GM10266 (cell line): ENCODE data around the gene VWA5A.

Experiments
- DNase-seq: peaks from one replicate; pipeline ENCODE4 v3.0.0; 2012; ENCODE audit errors: extremely low spot score
- TF ChIP-seq, protein P1 (sequence below): IDR thresholded peaks from 2 replicates; pipeline ENCODE4 v1.5.1; 2012; ENCODE audit warnings: mild to moderate bottlenecking, low read depth; ENCODE audit not compliant: control insufficient read depth, insufficient read depth; ENCODE audit errors: missing control alignments

The VWA5A gene

DNA sequence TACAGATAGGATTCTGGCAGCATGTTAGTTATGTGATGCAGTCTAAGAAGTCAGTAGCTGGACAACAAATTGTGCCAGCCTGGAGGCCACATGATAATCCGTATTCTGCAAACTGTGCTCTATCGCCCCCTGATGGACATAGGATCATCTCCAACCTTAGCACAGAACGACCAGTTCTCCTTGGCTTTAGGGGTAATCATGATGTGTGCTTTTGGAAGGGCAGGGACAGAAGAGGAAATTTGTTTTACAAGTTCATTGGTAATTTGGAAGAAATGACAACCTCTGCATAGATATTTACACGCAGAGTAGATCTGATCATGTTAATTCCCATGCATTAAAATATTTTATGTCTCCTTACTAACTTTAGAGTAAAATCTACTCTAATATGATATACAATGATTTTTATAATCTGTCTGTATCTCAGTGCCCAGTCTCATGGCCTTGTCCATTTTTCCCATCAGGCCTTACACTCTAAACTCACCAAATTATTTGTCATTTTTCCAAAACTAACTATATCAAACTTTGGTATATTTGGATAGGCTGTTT, 80.0 kb downstream of the VWA5A start:
- peak; percentile 48 for DNase-seq
- TF ChIP-seq, protein P1, sequence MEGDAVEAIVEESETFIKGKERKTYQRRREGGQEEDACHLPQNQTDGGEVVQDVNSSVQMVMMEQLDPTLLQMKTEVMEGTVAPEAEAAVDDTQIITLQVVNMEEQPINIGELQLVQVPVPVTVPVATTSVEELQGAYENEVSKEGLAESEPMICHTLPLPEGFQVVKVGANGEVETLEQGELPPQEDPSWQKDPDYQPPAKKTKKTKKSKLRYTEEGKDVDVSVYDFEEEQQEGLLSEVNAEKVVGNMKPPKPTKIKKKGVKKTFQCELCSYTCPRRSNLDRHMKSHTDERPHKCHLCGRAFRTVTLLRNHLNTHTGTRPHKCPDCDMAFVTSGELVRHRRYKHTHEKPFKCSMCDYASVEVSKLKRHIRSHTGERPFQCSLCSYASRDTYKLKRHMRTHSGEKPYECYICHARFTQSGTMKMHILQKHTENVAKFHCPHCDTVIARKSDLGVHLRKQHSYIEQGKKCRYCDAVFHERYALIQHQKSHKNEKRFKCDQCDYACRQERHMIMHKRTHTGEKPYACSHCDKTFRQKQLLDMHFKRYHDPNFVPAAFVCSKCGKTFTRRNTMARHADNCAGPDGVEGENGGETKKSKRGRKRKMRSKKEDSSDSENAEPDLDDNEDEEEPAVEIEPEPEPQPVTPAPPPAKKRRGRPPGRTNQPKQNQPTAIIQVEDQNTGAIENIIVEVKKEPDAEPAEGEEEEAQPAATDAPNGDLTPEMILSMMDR, result peak; percentile 77
